ENCODE results near the gene APLP2. TPM values are rescaled to one million over a fixed set of nuclear protein-coding genes. Genes with fewer than 3 reads are reported as not detected.

APLP2 gene
- total RNA-seq, 1 experiment from 2014 or later, result 317 TPM

- H3K4me3 Mint-ChIP-seq (ENCODE audit: unreplicated experiment), result no peak overlapping the region
- H3K27ac Mint-ChIP-seq (ENCODE audit: low read depth, unreplicated experiment), result peak overlapping the region; percentile 32
Measured at GRCh38 chr11:130094614-130095013, 24.9 kb downstream of the APLP2 start.

GRCh38 chr11:130095326-130095725 is 25.6 kb downstream of the APLP2 start:
- BruUV-seq (replicated peaks), result no TSS peak
- H3K27ac Mint-ChIP-seq (ENCODE audit: low read depth, unreplicated experiment), result peak overlapping the region; percentile 46
- POLR2A ChIA-PET, result interaction anchor here (0.6 to 1.7 kb wide), 4 partner anchors 9 to 201 kb away, joined by 3 to 5 read pairs (median 4); no protein-coding TSS in a partner anchor

More at GRCh38 chr11:130094614-130095013, 24.9 kb downstream of the APLP2 start:
- TF ChIP-seq CTCF (IDR thresholded peaks at IDR 0.05; ENCODE audit: unreplicated experiment), result no peak
- POLR2A ChIA-PET, result interaction anchor here (1.1 to 1.7 kb wide), 3 partner anchors 8 to 24 kb away, joined by 3 to 5 read pairs (median 5); no protein-coding TSS in a partner anchor
- no TSS peak for BruUV-seq (replicated peaks)
- intact Hi-C loops (cut with micrococcal nuclease), result no loop called here
- no peaks in the 10 kb centered on the region for H3K27me3 Mint-ChIP-seq (ENCODE audit: insufficient read depth, unreplicated experiment)
- H3K9me3 Mint-ChIP-seq (ENCODE audit: unreplicated experiment), result no peaks in the 10 kb centered on the region
- DNase-seq (ENCODE audit: unreplicated experiment), result peak; percentile 24
- H3K36me3 Mint-ChIP-seq (ENCODE audit: insufficient read depth, unreplicated experiment), result no peaks in the 10 kb centered on the region
- CTCF ChIA-PET, result interaction anchor here (1.3 kb wide), 1 partner anchor 10 kb away, joined by 4 read pairs; no protein-coding TSS in a partner anchor
- H3K4me1 Mint-ChIP-seq (ENCODE audit: insufficient read depth, unreplicated experiment), result peaks cover 34% of the 10 kb centered on the region

GRCh38 chr11:130096042-130096441 is 26.3 kb downstream of the APLP2 start:
- DNase-seq (ENCODE audit: unreplicated experiment), result no peak
- Mint-ChIP-seq H3K4me1 (ENCODE audit: insufficient read depth, unreplicated experiment) (peaks cover 30% of the 10 kb centered on the region), H3K4me3 (ENCODE audit: unreplicated experiment) (no peak overlapping the region), H3K27ac (ENCODE audit: low read depth, unreplicated experiment) (peak overlapping the region; percentile 46), H3K36me3 (ENCODE audit: insufficient read depth, unreplicated experiment) (no peaks in the 10 kb centered on the region), H3K9me3 (ENCODE audit: unreplicated experiment) (no peaks in the 10 kb centered on the region), H3K27me3 (ENCODE audit: insufficient read depth, unreplicated experiment) (no peaks in the 10 kb centered on the region)
- CTCF ChIA-PET, result interaction anchor here (0.6 to 0.7 kb wide), 2 partner anchors 231 to 490 kb away, joined by 3 read pairs; no protein-coding TSS in a partner anchor
- BruUV-seq (replicated peaks), result no TSS peak
- intact Hi-C loops (cut with micrococcal nuclease), result no loop called here
- TF ChIP-seq CTCF (IDR thresholded peaks at IDR 0.05; ENCODE audit: unreplicated experiment), result no peak
- POLR2A ChIA-PET, result interaction anchor here (0.6 to 1.1 kb wide), 2 partner anchors 12 to 19 kb away, joined by 4 to 5 read pairs; no protein-coding TSS in a partner anchor

More at GRCh38 chr11:130095326-130095725, 25.6 kb downstream of the APLP2 start:
- no peak for TF ChIP-seq CTCF (IDR thresholded peaks at IDR 0.05; ENCODE audit: unreplicated experiment)
- no peaks in the 10 kb centered on the region for H3K36me3 Mint-ChIP-seq (ENCODE audit: insufficient read depth, unreplicated experiment)
- intact Hi-C loops (cut with micrococcal nuclease), result no loop called here
- H3K27me3 Mint-ChIP-seq (ENCODE audit: insufficient read depth, unreplicated experiment), result no peaks in the 10 kb centered on the region
- CTCF ChIA-PET, result interaction anchor here (0.7 to 1.3 kb wide), 2 partner anchors 10 to 232 kb away, joined by 3 to 4 read pairs; no protein-coding TSS in a partner anchor
- no peak overlapping the region for H3K4me3 Mint-ChIP-seq (ENCODE audit: unreplicated experiment)
- H3K9me3 Mint-ChIP-seq (ENCODE audit: unreplicated experiment), result no peaks in the 10 kb centered on the region
- no peak for DNase-seq (ENCODE audit: unreplicated experiment)
- H3K4me1 Mint-ChIP-seq (ENCODE audit: insufficient read depth, unreplicated experiment), result peaks cover 30% of the 10 kb centered on the region

GRCh38 chr11:130096823-130097222 is 27.1 kb downstream of the APLP2 start:
- no peak overlapping the region for H3K4me3 Mint-ChIP-seq (ENCODE audit: unreplicated experiment)
- H3K27me3 Mint-ChIP-seq (ENCODE audit: insufficient read depth, unreplicated experiment), result no peaks in the 10 kb centered on the region
- intact Hi-C loops (cut with micrococcal nuclease), result no loop called here
- peaks cover 34% of the 10 kb centered on the region for H3K4me1 Mint-ChIP-seq (ENCODE audit: insufficient read depth, unreplicated experiment)
- no peak overlapping the region for H3K27ac Mint-ChIP-seq (ENCODE audit: low read depth, unreplicated experiment)
- no peaks in the 10 kb centered on the region for H3K36me3 Mint-ChIP-seq (ENCODE audit: insufficient read depth, unreplicated experiment)
- ChIA-PET POLR2A (no interaction called here), CTCF (interaction anchor here (0.6 to 1.3 kb wide), 3 partner anchors 8 to 524 kb away, joined by 3 to 4 read pairs (median 3); no protein-coding TSS in a partner anchor)
- BruUV-seq (replicated peaks), result no TSS peak
- no peaks in the 10 kb centered on the region for H3K9me3 Mint-ChIP-seq (ENCODE audit: unreplicated experiment)
- no peak for TF ChIP-seq CTCF (IDR thresholded peaks at IDR 0.05; ENCODE audit: unreplicated experiment)
- no peak for DNase-seq (ENCODE audit: unreplicated experiment)
